CD14-positive monocyte (primary cell): ENCODE measurements around the gene CDKAL1. TPM values are rescaled to one million over a fixed set of nuclear protein-coding genes. Genes with fewer than 3 reads are reported as not detected.

Experiments used
- DNase-seq, 3 donors: peaks; one replicate each; pipeline ENCODE4 v3.0.0-alpha.2; 2011 to 2022
- H2AFZ ChIP-seq: 2 replicates; pipeline ENCODE4 v1.6.0; 2012; ENCODE audit warnings: mild to moderate bottlenecking, low read depth, low read length, inconsistent platforms; ENCODE audit not compliant: insufficient read depth, poor library complexity, severe bottlenecking
- H3K27ac ChIP-seq, 2 donors: 1 replicate in 1 of 2; 2 replicates in 1 of 2; pipeline ENCODE4 v1.5.1; 2012 to 2013; ENCODE audit warnings: low read length in 2 of 2, control low read depth in 1 of 2, inconsistent platforms in 1 of 2, low read depth in 1 of 2, mild to moderate bottlenecking in 1 of 2
- H3K27me3 ChIP-seq, 2 donors: one replicate each; pipeline versions ENCODE4 v1.6.0 to v1.6.1; 2011 to 2013; ENCODE audit warnings: low read length in 2 of 2; ENCODE audit not compliant: control insufficient read depth in 2 of 2, insufficient read depth in 2 of 2
- H3K36me3 ChIP-seq, 2 donors: replicated peaks in 1 of 2; 1 replicate in 1 of 2; 2 replicates in 1 of 2; pipeline versions ENCODE4 v1.5.1 to v1.6.1; 2012 to 2013; ENCODE audit warnings: low read length in 2 of 2, control low read depth in 1 of 2, inconsistent platforms in 1 of 2, mild to moderate bottlenecking in 1 of 2; ENCODE audit not compliant: insufficient read depth in 2 of 2, control insufficient read depth in 1 of 2
- H3K4me1 ChIP-seq, 2 donors: 1 replicate in 1 of 2; 2 replicates in 1 of 2; pipeline versions ENCODE4 v1.5.1 to v1.6.1; 2012 to 2013; ENCODE audit warnings: low read length in 2 of 2, control low read depth in 1 of 2, inconsistent platforms in 1 of 2, mild to moderate bottlenecking in 1 of 2, moderate library complexity in 1 of 2; ENCODE audit not compliant: insufficient read depth in 2 of 2, control insufficient read depth in 1 of 2
- H3K4me2 ChIP-seq: replicated peaks from 2 replicates; pipeline ENCODE3; 2012; ENCODE audit warnings: low read length, moderate library complexity, mild to moderate bottlenecking; ENCODE audit not compliant: poor library complexity, severe bottlenecking; ENCODE audit errors: extremely low read depth
- H3K4me3 ChIP-seq, 3 experiments: fragments of 200-600 bp in 1 of 3; sonication (generic) in 1 of 3; replicated peaks in 1 of 3; 1 replicate in 2 of 3; 2 replicates in 1 of 3; pipeline ENCODE4 v1.5.1; 2011 to 2013; ENCODE audit warnings: low read length in 3 of 3, mild to moderate bottlenecking in 3 of 3, control low read depth in 2 of 3, low read depth in 2 of 3, inconsistent platforms in 1 of 3, moderate library complexity in 1 of 3
- H3K79me2 ChIP-seq: 2 replicates; pipeline ENCODE4 v1.6.0; 2012; ENCODE audit warnings: mild to moderate bottlenecking, control low read depth, inconsistent platforms, low read length, moderate library complexity; ENCODE audit not compliant: insufficient read depth
- H3K9ac ChIP-seq: 2 replicates; pipeline ENCODE4 v1.6.0; 2017; ENCODE audit warnings: low read length, mild to moderate bottlenecking; ENCODE audit not compliant: insufficient read depth, poor library complexity, severe bottlenecking
- H3K9me3 ChIP-seq, 2 donors: replicated peaks in 1 of 2; 1 replicate in 1 of 2; 2 replicates in 1 of 2; pipeline versions ENCODE4 v1.5.1 to v1.6.1; 2012 to 2013; ENCODE audit warnings: low read length in 2 of 2, control low read depth in 1 of 2; ENCODE audit not compliant: control insufficient read depth in 1 of 2, insufficient read depth in 1 of 2
- H4K20me1 ChIP-seq: 2 replicates; pipeline ENCODE4 v1.6.0; 2012; ENCODE audit warnings: mild to moderate bottlenecking, low read length, control low read depth, moderate library complexity; ENCODE audit not compliant: insufficient read depth
- H3K27ac Mint-ChIP-seq, 7 donors: one replicate each; pipeline ENCODE4 v1.8.0; 2020; ENCODE audit warnings: mild to moderate bottlenecking in 7 of 7, mixed read lengths in 7 of 7, moderate library complexity in 6 of 7, inconsistent platforms in 2 of 7
- H3K27me3 Mint-ChIP-seq, 3 donors: one replicate each; pipeline ENCODE4 v1.8.0; 2021 to 2022; ENCODE audit warnings: low read depth in 3 of 3, mild to moderate bottlenecking in 3 of 3, mixed read lengths in 3 of 3, moderate library complexity in 3 of 3, inconsistent platforms in 1 of 3
- H3K36me3 Mint-ChIP-seq, 2 donors: one replicate each; pipeline ENCODE4 v1.8.0; 2020; ENCODE audit warnings: mixed read lengths in 2 of 2, inconsistent platforms in 1 of 2, mild to moderate bottlenecking in 1 of 2
- H3K4me1 Mint-ChIP-seq: one replicate; pipeline ENCODE4 v1.8.0; 2020; ENCODE audit warnings: mild to moderate bottlenecking, mixed read lengths
- H3K4me3 Mint-ChIP-seq, 2 donors: one replicate each; pipeline ENCODE4 v1.8.0; 2020; ENCODE audit warnings: mild to moderate bottlenecking in 2 of 2, mixed read lengths in 2 of 2, moderate library complexity in 1 of 2
- H3K9me3 Mint-ChIP-seq, 7 donors: one replicate each; pipeline ENCODE4 v1.8.0; 2020 to 2022; ENCODE audit warnings: mixed read lengths in 7 of 7, mild to moderate bottlenecking in 6 of 7, moderate library complexity in 6 of 7, inconsistent platforms in 2 of 7
- CTCF ChIP-seq: fragments of 200-600 bp; IDR thresholded peaks from one replicate; pipeline ENCODE4 v1.8.0; 2022; ENCODE audit warnings: antibody characterized with exemption, mild to moderate bottlenecking
- WGBS: methylation state at CpG from one replicate; pipeline ENCODE4 v1.1.5; 2013; ENCODE audit warnings: missing lambda C conversion rate; ENCODE audit not compliant: insufficient coverage; 5-methylcytosine and 5-hydroxymethylcytosine counted together
- intact Hi-C, 2 donors: fragments of 100-400 bp; cut with micrococcal nuclease; formaldehyde crosslinking; loops; one replicate each; pipeline versions ENCODE4 v1.15.0 to v1.15.1; 2023
- polyA plus RNA-seq, 3 donors: library from polyadenylated mRNA; depleted of rRNA in 1 of 3; unstranded in 2 of 3; stranded (reverse) in 1 of 3; fragments of 300-500 nt in 2 of 3; fragments of >200 nt in 1 of 3; fragmentation: Illumina TruSeq in 2 of 3; gene quantifications; 1 replicate in 2 of 3; 2 replicates in 1 of 3; pipeline ENCODE4 v1.2.3, GENCODE V29; 2012 to 2021

The CDKAL1 gene
- polyA plus RNA-seq, 3 donors, result 3.2 to 12.4 (median 8.3) TPM

- Histone ChIP-seq H2AFZ (no peak overlapping the region), H3K4me3 (no peak overlapping the region), H3K36me3 (no peaks in the 10 kb centered on the region), H3K27me3 (no peaks in the 10 kb centered on the region), H3K4me2 (no peak overlapping the region), H3K4me1 (no peaks in the 10 kb centered on the region), H3K27ac (no peak overlapping the region), H3K9ac (no peak overlapping the region), H3K9me3 (no peaks in the 10 kb centered on the region), H3K79me2 (no peaks in the 10 kb centered on the region), H4K20me1 (no peaks in the 10 kb centered on the region)
- intact Hi-C loops, result no loop called here
- no peaks in the 10 kb centered on the region for H3K9me3 Mint-ChIP-seq
- H3K27ac Mint-ChIP-seq, result no peak overlapping the region
- H3K4me1 Mint-ChIP-seq, result peaks cover 4% of the 10 kb centered on the region
- H3K27me3 Mint-ChIP-seq, result no peaks in the 10 kb centered on the region
- H3K36me3 Mint-ChIP-seq, result no peaks in the 10 kb centered on the region
- no peak for TF ChIP-seq CTCF
- no peak overlapping the region for H3K4me3 Mint-ChIP-seq
- WGBS, result 100% methylated on average over 1 of the region's 2 CpGs
- no peak for DNase-seq
Measured at GRCh38 chr6:20712011-20712410, 177.8 kb downstream of the CDKAL1 start.

- H3K9me3 Mint-ChIP-seq, result no peaks in the 10 kb centered on the region
- H3K4me2 ChIP-seq, result no peak overlapping the region
- no peak for DNase-seq
- H3K4me1 ChIP-seq, result no peaks in the 10 kb centered on the region
- H3K9ac ChIP-seq, result no peak overlapping the region
- no CpG with 5 or more reads among the region's 3 CpGs for WGBS
- no peak overlapping the region for H3K4me3 Mint-ChIP-seq
- no peaks in the 10 kb centered on the region for H3K79me2 ChIP-seq
- no peak for TF ChIP-seq CTCF
- no peaks in the 10 kb centered on the region for H3K36me3 ChIP-seq
- no peak overlapping the region for H3K27ac Mint-ChIP-seq
- H4K20me1 ChIP-seq, result no peaks in the 10 kb centered on the region
- no peaks in the 10 kb centered on the region for H3K27me3 Mint-ChIP-seq
- no peak overlapping the region for H3K27ac ChIP-seq
- H2AFZ ChIP-seq, result no peak overlapping the region
- H3K36me3 Mint-ChIP-seq, result no peaks in the 10 kb centered on the region
- intact Hi-C loops, result no loop called here
- H3K27me3 ChIP-seq, result no peaks in the 10 kb centered on the region
- no peak overlapping the region for H3K4me3 ChIP-seq
- no peaks in the 10 kb centered on the region for H3K9me3 ChIP-seq
- H3K4me1 Mint-ChIP-seq, result peaks cover under 1% of the 10 kb centered on the region
Measured at GRCh38 chr6:20715135-20715806, 181.0 kb downstream of the CDKAL1 start.
